ENCODE results near the gene JAML.

JAML gene

DNA sequence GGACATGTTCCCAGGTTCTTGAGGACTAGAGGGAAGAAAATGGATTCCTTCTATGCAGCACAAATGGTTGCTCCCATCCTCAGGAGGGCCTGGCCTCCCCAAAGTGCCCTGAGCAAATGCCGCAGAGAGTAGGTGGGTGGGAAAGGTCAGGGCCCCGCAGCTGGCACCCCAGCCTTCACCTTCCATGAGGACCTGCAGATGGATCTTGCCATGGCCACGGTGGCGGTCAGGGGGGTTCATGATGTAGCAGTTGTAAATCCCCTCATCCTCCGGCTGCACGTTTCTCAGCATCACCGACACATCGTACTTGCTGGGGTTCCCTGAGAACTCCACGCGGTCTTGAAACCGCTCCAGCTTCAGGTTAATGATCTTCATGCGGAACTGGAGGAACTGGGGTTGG, 56.9 kb downstream of the JAML start:
- no peak for DNase-seq (ENCODE audit: low read depth, low spot score)

DNA sequence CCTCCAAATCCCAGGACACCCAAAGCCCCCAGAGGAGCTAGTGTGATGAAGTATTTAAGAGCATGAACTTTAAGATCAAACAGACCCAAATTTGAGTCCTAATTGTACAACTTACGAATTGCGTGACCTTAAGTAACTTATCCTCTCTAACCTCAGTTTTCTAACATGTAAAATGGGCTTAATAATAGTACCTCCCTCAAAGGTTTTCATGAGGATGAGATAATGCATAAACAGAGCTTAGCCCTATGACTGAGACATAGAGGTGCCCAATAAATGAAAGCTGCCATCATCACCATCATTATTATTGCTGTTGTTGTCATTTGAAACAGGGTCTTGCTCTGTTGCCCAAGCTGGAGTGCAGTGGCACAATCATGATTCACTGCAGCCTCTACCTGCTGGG, 57.6 kb downstream of the JAML start:
- no peak for DNase-seq (ENCODE audit: low read depth, low spot score)

DNA sequence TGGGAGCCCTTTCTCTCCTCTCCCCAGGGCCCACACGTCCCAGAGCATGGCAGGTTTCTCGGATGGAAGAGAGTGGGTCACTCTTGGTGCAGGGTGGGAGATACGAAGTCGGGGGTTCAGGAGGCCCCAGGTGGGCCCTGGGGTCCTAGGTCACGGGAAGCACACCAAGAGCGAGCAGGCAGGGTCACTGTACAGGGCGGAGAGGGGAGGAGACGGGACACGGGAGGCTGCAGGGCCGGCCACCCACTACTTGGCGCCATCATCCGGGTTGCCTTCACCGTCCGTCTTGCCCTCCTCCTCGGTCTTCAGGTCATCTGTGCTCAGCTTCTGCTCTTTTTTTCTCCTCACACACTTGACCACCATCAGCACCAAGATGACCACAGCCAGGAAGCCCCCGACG, 58.2 kb downstream of the JAML start:
- DNase-seq (ENCODE audit: low read depth, low spot score) = no peak

DNA sequence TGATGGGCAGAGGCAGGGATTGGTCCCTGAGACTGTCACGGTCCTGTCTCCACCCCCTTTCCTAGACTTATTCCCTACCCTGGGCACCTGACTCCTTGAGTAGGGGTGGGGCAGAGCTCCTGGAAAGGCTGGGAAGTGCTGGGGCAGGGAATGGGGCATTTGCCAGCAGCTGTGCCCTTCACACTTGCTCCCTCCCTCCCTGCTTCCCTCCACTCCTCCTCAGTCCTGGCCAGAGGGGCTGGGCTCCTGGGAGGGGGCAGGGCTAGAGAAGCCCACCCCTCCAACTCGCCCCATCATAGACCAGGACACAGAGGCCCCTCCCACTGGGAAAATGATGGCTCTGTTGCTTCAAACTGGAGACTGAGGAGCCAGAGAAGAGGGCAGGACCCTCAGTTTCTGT, 59.9 kb downstream of the JAML start:
- DNase-seq (ENCODE audit: low read depth, low spot score) = no peak

DNA sequence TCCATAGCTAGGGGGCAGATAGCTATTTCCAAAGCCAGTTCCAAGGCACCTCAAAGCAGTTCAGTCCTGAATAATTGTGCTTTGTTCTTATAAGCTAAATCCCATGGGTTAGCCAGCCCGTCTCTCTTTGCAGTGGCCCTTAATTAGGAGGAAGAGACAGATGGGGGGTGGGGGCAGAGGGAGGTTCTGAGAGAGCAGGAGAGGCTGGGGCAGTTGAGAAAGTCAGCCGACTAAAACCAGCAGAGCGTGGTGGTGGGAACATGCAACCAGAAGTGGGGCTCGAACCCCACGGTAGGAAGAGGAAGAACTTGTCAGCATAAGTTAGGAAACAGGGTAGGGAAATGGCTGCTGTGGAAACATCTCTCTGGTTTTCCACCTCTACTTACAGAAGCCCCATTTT, 61.3 kb downstream of the JAML start:
- no peak for DNase-seq (ENCODE audit: low read depth, low spot score)

DNA sequence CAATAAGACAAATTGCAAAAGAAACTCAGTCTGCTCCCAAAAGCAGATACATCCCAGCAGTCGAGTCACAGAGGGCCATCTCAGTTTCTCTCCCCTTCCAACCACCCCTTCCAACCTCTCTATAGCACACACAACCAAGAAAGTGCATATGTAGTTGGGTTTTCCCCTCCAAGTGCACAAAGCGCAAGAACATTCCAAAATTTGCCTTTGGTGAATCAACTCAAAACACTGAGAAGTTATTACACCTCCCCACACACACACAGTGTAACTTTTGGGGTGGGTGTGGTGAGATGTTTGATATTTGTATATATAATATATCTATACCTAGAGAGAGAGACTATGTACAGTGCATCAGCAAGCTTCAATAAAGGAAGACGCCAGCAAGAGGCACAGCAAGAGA, 62.0 kb downstream of the JAML start:
- no peak for DNase-seq (ENCODE audit: low read depth, low spot score)

DNA sequence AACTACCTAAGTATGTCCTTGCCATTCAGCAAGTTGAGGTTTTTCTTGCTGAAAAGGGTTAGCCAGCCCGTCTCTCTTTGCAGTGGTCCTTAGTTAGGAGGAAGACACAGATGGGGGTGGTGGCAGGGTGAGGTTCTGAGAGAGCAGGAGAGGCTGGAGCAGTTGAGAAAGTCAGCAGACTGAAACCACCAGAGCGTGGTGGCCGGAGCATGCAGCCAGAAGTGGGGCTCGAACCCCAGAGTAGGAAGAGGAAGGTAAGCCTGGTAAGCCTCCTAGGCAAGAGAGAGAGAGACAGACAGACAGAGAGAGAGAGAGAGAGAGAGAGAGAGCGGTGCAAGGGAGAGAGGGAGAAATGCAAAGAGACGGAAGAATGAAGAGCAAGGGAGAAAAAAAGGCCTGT, 63.0 kb downstream of the JAML start:
- DNase-seq (ENCODE audit: low read depth, low spot score) = no peak

DNA sequence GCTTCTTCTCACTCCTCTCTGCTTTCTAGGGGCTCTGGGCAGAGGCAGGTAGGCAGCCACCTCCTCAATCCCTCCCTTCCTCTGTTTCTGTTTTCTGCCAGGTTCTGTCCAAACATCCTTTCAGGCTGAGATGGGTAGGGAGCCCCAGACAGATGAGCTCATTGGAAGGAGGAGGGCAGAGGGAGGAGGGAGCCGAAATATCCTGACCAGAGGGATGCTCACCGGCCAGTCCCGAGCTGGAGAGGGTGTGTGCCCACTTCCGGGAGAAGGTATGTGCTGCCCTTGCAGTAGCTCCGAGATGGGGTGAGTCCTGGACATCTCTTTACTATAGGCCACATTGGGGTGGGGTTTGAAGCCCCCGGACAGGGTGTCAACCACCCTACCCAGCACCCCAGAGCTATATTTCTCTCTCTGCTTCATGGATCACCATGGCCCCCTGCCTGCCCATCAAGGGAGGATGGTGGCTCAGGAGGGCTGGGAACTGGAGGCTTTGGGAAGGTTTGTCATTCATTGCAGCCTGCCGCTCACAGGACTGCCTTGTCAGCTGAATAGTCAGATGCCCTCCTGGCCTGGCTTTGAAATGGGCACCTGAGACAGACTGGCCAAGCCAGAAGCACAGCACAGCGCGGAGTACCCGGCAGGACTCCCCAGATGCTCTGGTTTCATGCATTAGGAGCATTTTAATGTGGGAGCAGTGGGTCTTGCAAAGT, 67.5 kb downstream of the JAML start:
- DNase-seq (ENCODE audit: low read depth, low spot score) = no peak

DNA sequence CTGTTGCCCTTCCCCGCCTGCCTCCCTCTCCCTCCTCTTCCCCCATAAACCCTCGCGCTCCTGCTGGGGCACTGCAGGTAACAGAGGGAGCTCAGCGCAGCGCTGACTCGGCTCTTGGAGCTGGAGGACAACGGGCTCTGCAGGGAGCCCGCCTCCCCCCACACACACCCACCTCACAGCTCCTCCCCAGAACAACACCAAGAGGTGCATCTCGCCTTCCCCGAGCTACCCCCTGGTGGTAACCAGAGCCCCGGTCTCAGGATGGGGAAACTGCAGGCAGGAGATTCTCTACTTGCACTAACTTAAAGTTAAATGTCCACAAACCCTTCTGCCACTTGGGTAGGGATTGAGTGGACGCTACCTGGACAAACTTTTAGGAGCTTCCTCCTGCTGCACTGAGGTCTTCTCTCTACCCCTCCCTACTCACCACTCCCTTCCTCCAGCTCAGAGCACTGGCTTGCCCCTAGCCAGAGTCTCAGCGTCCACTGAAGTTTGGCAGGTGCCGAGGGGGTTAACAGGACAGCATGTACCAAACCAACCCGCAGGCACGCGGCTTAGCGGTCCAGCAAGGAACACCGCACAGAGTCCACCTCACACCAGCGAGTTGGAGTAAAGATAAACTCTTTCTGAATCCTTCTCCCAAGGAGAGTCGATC, 68.2 kb downstream of the JAML start:
- DNase-seq (ENCODE audit: low read depth, low spot score) = no peak

DNA sequence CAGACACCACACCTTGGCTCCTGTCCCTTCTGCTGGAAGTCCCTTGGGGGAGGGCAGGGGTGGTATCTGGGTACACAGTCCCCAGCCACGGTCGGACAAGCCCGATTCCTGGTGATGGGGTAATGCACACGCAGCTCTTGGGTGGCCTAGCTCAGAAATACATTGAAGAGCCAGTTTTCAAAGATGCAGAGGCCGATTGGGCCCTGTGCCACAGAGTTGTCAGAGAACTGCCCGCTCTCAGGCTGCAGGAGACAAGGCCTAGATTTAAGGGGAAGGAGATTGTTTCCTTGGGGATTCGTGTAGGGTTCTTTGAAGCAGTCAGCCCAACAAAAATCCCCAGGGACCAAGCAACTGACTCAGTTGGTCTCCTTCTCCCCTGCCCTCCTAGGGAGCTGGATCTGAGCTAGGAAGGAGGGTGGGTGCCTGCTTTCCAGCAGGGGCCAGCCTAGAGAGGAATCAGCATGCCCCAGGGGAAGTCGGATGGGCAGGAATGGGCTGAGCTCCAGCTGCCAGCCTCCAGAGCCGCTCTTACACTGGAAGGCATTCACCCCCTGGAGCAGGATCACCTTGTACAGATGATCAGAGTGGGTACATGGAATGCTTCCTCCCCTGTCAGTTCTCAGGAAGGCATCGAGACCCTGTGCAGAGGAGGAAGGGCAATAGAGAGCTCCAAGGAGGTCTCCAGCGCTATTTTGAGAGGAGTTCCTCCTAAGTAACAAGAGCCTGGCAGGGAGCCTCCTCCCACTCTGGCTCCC, 68.9 kb downstream of the JAML start:
- DNase-seq (ENCODE audit: low read depth, low spot score) = no peak

DNA sequence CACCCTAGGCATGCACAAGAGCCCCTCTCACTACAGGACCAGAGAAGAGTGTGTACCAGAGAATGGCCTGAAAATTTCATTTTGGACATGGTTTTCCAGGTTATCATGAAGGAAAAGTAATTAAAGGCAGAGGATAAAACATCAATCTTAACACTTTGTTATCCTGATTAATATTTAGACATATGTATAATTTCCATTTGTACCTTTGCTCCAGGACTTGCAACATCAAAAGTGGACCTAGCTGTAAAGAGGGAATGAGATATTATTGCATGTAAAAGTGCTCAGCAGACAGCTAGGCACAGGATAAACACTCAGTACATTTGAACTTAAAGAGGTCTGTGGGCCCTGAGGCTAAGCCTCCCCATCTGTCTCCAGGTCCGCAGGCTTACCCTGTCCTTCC, 70.2 kb downstream of the JAML start:
- no peak for DNase-seq (ENCODE audit: low read depth, low spot score)

DNA sequence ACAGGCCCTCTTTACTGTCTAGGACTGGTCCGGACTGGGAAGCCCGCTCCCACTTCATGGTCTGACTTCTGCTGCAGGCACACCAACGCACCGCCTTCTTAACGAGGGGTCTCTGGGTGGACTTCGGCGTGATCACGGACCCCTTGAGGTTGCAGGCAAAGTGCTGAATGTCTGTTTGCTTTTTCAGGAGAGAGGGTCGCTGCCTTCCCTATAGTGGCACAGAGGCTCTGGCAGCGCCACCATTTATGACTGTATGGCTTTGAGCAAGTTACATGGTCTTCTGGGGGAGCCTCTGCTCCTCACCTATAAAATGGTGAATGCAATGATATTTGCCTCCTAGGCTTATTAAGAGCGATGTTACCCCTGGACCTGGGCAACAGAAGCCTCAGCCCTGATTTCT, 70.8 kb downstream of the JAML start:
- DNase-seq (ENCODE audit: low read depth, low spot score) = no peak

DNA sequence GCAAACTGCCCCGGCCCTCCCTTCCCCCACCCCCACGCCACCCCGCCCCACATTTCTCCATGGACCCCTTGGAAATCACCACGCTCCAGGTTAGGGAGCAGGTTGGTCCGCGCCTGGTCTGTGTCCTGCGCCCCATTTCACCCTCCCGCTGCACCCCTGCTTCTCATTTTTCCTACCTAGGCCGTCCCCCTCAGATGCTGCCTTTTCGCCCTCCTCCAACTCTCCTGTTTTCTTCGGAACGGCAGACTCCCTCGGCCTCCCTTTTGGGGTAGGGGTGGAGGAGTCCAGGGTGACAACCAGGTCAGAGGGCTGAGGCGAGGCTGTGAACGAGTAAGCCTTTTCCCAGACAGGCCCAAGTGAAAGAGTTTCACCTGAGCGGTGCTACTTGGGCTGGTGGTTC, 71.3 kb downstream of the JAML start:
- DNase-seq (ENCODE audit: low read depth, low spot score) = no peak

DNA sequence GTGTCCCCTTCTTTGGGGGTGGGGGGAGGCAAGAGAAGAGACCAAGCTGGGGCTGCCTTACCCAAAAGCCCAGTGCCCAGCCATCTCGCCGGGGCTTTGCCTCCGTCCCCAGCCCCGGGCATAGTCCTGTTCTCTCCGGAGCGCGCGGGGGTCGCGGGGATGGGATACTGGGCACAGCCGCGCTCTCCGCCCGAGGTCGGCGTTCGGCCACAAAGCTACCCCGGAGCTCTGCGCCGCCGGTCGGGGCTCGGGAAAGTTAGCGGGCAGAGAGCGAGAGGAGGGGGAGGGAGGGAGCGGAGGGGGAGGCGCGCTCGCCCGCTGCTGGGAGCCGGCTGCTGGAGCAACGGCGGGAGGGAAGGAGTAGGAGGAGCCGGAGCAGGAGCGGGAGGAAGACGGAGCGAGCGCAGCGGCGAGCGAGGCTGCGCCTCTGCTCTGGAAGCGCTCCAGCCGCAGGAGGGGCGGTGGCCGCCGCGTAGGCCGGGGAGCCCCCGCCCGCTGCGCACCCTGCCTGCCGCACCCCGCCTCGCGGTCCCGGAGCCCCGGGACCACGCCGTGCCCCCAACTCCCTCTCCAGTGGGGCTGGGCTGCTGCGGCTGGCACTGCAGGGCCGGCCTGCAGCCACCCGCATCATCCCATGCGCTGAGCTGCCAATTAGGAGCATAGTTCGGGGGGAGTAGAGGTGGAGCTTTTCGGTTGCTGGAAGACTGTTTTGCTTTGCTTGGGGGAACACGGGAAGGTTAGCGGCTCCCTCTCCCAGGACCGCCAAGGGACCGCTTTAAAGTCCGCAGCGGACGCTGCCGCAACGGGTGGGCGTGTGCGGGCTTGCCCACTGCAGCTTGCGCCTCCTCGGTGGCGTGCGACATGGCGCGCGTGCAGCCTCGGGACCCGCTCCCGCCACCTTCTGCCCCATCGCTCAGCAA, 72.0 kb downstream of the JAML start, which contains the start of gene SCN4B:
Gene SCN4B, minus strand, starts transcription at position 272 of the 920 bp plus-strand sequence. Its CDS starts 150 bp downstream, at position 122.
- peak; percentile 78 for DNase-seq (ENCODE audit: low read depth, low spot score)

DNA sequence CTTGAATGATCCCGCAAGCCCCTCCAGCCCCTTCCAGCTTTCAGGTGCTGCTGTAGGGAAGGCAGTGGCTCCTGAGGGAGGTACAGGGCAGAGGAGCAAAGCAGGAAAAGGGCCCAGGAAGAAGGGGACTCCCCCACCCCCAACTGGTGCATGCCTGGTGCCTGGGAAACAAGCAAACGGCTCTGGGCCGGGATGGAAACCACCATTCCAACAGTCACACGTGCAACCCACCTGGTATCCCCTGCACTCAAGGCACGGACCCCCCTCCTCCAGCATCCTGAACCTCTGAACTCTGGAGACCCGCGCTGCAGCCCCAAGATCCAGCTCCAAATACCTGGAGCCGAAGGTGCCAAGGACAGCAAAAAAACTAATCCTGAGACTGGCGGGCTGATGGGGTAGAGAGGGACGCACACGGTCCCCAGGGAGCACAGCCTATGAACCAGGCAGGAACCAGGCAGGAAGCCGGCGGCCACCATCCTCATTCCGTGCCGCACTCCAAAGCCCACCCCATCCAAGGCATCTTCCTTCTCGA, 72.7 kb downstream of the JAML start:
- no peak for DNase-seq (ENCODE audit: low read depth, low spot score)

DNA sequence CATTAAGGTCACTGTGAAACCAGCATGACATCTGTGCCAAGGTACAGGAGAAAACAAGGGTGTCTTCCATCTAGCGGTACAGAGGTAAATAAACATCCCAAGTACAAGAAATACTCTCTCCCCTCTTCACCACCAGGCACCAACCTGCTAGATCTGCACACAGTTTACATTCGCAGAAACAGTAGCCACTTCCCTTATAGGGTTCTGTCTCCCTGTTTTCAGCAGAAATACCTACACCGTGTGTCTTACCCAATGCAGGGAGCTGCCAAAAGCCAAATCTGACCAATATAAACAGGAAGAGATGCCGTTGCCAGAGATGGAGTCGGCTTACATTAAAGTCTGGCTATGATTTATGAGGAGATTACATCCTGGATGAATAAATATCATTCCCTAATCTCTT, 73.4 kb downstream of the JAML start:
- no peak for DNase-seq (ENCODE audit: low read depth, low spot score)

DNA sequence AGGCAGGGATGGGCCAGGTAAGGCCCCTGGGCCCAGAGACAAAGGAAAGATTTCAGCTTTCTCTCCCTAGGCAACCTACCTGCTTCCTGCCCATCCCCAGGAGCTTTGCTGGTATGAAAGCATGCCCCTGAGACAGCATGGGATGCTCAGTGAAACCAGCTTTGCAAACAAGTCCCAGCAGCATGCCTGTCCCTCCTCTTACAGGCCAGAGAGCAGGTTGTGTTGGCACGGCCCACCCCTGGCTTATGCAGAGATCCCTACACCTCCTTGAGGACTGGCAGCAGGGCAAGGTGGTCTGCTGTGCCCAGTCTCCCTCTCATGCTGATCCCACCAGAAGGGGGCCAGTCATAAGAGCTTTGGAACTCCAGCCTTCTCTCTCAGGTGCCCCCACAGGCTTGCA, 75.3 kb downstream of the JAML start:
- no peak for DNase-seq (ENCODE audit: low read depth, low spot score)

DNA sequence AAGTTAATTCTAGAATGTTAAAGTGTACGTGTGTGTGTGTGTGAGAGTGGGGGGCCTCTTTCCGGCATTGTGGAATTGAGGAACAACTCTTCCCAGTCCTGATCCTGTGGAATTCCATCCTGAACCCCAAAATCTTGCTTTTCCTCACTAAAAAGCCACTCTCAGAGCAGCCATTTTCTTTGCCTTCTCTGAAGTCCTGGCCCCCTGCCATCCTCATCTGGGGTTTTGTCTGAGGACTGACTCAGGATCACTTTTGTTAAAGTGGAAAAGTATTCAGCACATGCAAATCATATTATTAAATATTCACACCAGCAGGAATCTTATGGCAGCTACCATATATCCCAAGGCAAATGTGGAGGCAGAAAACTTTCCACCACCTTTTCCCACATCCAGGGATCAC, 76.0 kb downstream of the JAML start:
- no peak for DNase-seq (ENCODE audit: low read depth, low spot score)

DNA sequence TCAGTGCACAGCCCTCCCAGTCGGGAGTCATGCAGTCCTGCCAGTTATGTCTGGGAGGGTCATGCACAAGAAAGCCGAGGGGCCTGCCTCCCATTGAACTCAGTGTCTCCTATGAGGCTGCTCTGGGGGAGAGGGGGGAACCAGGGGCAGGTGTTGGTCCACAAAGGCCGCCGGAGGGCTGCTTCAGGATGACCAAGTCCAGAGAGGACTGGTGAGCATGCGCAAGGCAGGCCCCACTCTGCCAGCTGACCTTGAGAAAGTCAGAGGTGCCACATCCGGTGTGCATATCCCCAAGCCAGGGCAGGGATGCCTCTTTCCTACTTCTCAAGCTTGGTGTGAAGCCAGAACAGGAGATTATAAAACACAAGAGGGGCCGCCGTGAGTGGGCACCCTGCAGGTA, 76.6 kb downstream of the JAML start:
- DNase-seq (ENCODE audit: low read depth, low spot score) = no peak

DNA sequence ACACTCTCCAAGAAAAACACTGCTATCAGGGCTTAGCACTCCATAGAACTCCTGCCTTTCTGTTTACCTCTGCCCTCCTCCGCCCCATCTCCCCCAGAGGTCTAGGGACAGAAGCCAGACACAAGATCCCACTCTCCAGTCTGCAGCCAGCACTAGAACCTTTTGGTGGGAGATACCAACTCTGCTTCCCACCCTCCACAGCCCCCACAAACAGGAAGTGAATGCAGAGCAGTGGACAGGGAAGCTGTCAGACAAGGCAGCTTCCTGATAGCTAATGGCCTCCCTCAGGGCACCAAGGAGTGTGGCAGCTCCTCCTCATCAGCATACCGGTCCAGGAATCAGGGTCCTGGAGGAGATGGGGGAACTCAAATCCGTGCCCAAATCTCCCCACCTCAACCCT, 77.3 kb downstream of the JAML start:
- peak; percentile 54 for DNase-seq (ENCODE audit: low read depth, low spot score)

DNA sequence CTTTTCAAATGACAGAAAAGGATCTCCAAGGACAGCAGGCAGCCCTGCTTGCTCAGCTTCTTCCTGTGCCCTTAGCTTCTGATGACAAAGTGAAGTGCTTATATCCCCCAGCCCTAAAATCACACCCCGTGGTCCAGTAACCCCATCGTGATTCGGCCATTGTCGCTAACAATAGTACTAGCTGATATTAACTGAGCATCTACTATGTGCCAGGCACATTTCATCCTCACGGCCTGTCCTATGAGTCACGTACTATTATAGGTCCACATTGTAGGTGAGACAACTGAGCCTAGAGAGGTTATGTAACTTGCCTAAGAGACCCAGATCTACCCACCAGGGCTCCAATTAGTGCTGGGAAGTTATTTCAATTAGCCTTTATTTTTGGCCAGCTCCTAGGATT, 78.3 kb downstream of the JAML start:
- DNase-seq (ENCODE audit: low read depth, low spot score) = no peak

Measured in ELF-1 (cell line).